Measurements from ENCODE around the gene MRPS18A. TPM values are rescaled to one million over a fixed set of nuclear protein-coding genes. Genes with fewer than 3 reads are reported as not detected.

MRPS18A gene
- total and polyA plus RNA-seq, 9 of the 15 experiments (the other 6 are each of a cell fraction or from before 2014, with no cell fraction given), result 87.5 to 243 (median 125) TPM

- intact Hi-C loops (cut with micrococcal nuclease) (loop anchor here (1.0 to 2.0 kb wide), 5 partner anchors 49 to 355 kb away; no protein-coding TSS in a partner anchor), in situ Hi-C loops (cut with MboI) (loop anchor here (5.0 kb wide), 1 partner anchor 343 kb away; no protein-coding TSS in a partner anchor)
- Histone ChIP-seq H3K9me3 (replicated peaks; ENCODE audit: control insufficient read depth, insufficient read depth, low read depth, low read length) (no peaks in the 10 kb centered on the region), H3K36me3 (ENCODE audit: control insufficient read depth, insufficient read depth, low read length) (no peaks in the 10 kb centered on the region), H3K9ac (ENCODE audit: insufficient read depth in 1 of 2, low read depth in 2 of 2, low read length in 2 of 2) (no peak overlapping the region), H4K20me1 (replicated peaks; ENCODE audit: control insufficient read depth, insufficient read depth, low read length) (no peaks in the 10 kb centered on the region), H3K4me2 (ENCODE audit: insufficient read depth, low read length) (peak overlapping the region; percentile 75; the same call in 1 of the 2 replicates), H3K9me1 (ENCODE audit: control insufficient read depth, insufficient read depth, low read length) (peaks cover 5% of the 10 kb centered on the region), H3K4me1 (replicated peaks in 1 of 2; ENCODE audit: control insufficient read depth in 2 of 2, insufficient read depth in 2 of 2, low read length in 2 of 2) (peaks cover 25 to 31% of the 10 kb centered on the region in 2 experiments), H3K4me3 (no peak overlapping the region), H3K27ac (ENCODE audit: extremely low read depth, low read depth, low read length) (peak overlapping the region; percentile 68; the same call in 1 of the 3 replicates), H2AFZ (ENCODE audit: low read depth, low read length) (peak overlapping the region; percentile 86), H3K79me2 (ENCODE audit: control insufficient read depth, insufficient read depth, low read length) (no peaks in the 10 kb centered on the region), H3K27me3 (ENCODE audit: control insufficient read depth in 2 of 2, insufficient read depth in 2 of 2, low read length in 2 of 2) (no peaks in the 10 kb centered on the region; a peak in 1 of 5 replicates)
- FAIRE-seq (peak; percentile 85), ATAC-seq (peak; percentile 87), DNase-seq (ENCODE audit: extremely low read depth in 1 of 4, low spot score in 3 of 4) (peak; percentile 91 to 94 (median 93))
- ChIA-PET CTCF (ENCODE audit: low intra/inter-chr PET ratio) (interaction anchor here (0.6 to 2.9 kb wide), 10 partner anchors 35 to 540 kb away, joined by 3 to 30 read pairs (median 4); no protein-coding TSS in a partner anchor), POLR2A (interaction anchor here (0.6 to 2.0 kb wide), 5 partner anchors 9 to 349 kb away, joined by 3 to 11 read pairs (median 5); no protein-coding TSS in a partner anchor)
- WGBS (ENCODE audit: insufficient coverage, low coverage, missing lambda C conversion rate), result 34% methylated on average over 8 of the region's 9 CpGs
- no TSS peak for BruUV-seq (replicated peaks)
- no peak for TF ChIP-seq CSDE1 (IDR thresholded peaks at IDR 0.05)
- no peak for TF ChIP-seq ZKSCAN8 (CRISPR knock-in tag; IDR thresholded peaks at IDR 0.05)
- no peak for TF ChIP-seq BRF2 (IDR thresholded peaks at IDR 0.05; ENCODE audit: borderline replicate concordance, insufficient read depth, insufficient read length)
- peak in 1 of 2 experiments; percentile 49; a peak in 1 of 4 replicates for TF ChIP-seq ARNT (IDR thresholded peaks at IDR 0.05)
- 0 out of 2 replicates have a peak, but pooled peaks have one; percentile 22 for TF ChIP-seq CBX5 (IDR thresholded peaks at IDR 0.05; ENCODE audit: borderline replicate concordance, low read depth)
- TF ChIP-seq ZNF232 (CRISPR knock-in tag; IDR thresholded peaks at IDR 0.05), result no peak
- no peak for TF ChIP-seq LEF1 (IDR thresholded peaks at IDR 0.05)
- TF ChIP-seq AFF4 (CRISPR knock-in tag; IDR thresholded peaks at IDR 0.05), result no peak
- no peak for TF ChIP-seq E2F8 (IDR thresholded peaks at IDR 0.05; ENCODE audit: low read depth, partially characterized antibody)
- 0 out of 2 replicates have a peak, but pooled peaks have one; percentile 15 for TF ChIP-seq GABPB1 (CRISPR knock-in tag; IDR thresholded peaks at IDR 0.05)
- TF ChIP-seq FOXA3 (CRISPR knock-in tag; conservative IDR thresholded peaks at IDR 0.05 in 1 of 2, IDR thresholded peaks at IDR 0.05 in 1 of 2), result peak in 1 of 2 experiments; percentile 58; a peak in 1 of 4 replicates
- TF ChIP-seq TCF7 (IDR thresholded peaks at IDR 0.05; ENCODE audit: borderline replicate concordance), result no peak
Measured at GRCh38 chr6:43723737-43724295, 36.2 kb upstream of the MRPS18A start.
